Amniotic stem cell (primary cell): ENCODE results near the gene TIMP3.
"Not testable (repeated sequence)": the region's sequence is repeated elsewhere in the genome, so short reads cannot be mapped to it uniquely, and the experiment has no call there.

Experiments
- DNase-seq: peaks from one replicate; lab custom pipeline; 2025; lab: John Stamatoyannopoulos, UW

The TIMP3 gene

GRCh38 chr22:32854351-32854804, 52.9 kb downstream of the TIMP3 start:
- no peak for DNase-seq

- no peak for DNase-seq
Measured at GRCh38 chr22:32855045-32855756, 53.7 kb downstream of the TIMP3 start.

GRCh38 chr22:32858121-32858703, 56.7 kb downstream of the TIMP3 start:
- DNase-seq, result no peak

GRCh38 chr22:32858957-32859356, 57.5 kb downstream of the TIMP3 start:
- DNase-seq, result no peak

- no peak for DNase-seq
Measured at GRCh38 chr22:32859743-32860142, 58.2 kb downstream of the TIMP3 start.

GRCh38 chr22:32861330-32861729, 59.8 kb downstream of the TIMP3 start:
- no peak for DNase-seq

- no peak for DNase-seq
Measured at GRCh38 chr22:32862083-32862482, 60.6 kb downstream of the TIMP3 start.

GRCh38 chr22:32862936-32863661, 61.6 kb downstream of the TIMP3 start:
- DNase-seq, result no peak

- DNase-seq, result no peak
Measured at GRCh38 chr22:32864041-32864440, 62.5 kb downstream of the TIMP3 start.

- no peak for DNase-seq
Measured at GRCh38 chr22:32864596-32864995, 63.1 kb downstream of the TIMP3 start.

- no peak for DNase-seq
Measured at GRCh38 chr22:32866953-32867352, 65.4 kb downstream of the TIMP3 start.

- DNase-seq, result no peak
Measured at GRCh38 chr22:32868946-32869345, 67.4 kb downstream of the TIMP3 start.

GRCh38 chr22:32870474-32870873, 69.0 kb downstream of the TIMP3 start:
- DNase-seq, result no peak

GRCh38 chr22:32873604-32874003, 72.1 kb downstream of the TIMP3 start:
- DNase-seq, result not testable (repeated sequence)

GRCh38 chr22:32874385-32874784, 72.9 kb downstream of the TIMP3 start:
- DNase-seq, result no peak

GRCh38 chr22:32874976-32875375, 73.5 kb downstream of the TIMP3 start:
- DNase-seq, result no peak

- DNase-seq, result no peak
Measured at GRCh38 chr22:32876516-32876915, 75.0 kb downstream of the TIMP3 start.

GRCh38 chr22:32877196-32877595, 75.7 kb downstream of the TIMP3 start:
- DNase-seq, result no peak

- no peak for DNase-seq
Measured at GRCh38 chr22:32879550-32879949, 78.0 kb downstream of the TIMP3 start.

GRCh38 chr22:32880061-32880460, 78.6 kb downstream of the TIMP3 start:
- DNase-seq, result no peak

GRCh38 chr22:32880505-32880892, 79.0 kb downstream of the TIMP3 start:
- no peak for DNase-seq

- no peak for DNase-seq
Measured at GRCh38 chr22:32880893-32881596, 79.5 kb downstream of the TIMP3 start.

- DNase-seq, result no peak
Measured at GRCh38 chr22:32882360-32882755, 80.9 kb downstream of the TIMP3 start.
